HG03558 (cell line): ENCODE data around the gene SLC28A1.

ENCODE experiments used
- ATAC-seq: cut with Tn5 transposase; IDR thresholded peaks from one replicate; pipeline ENCODE4 v1.9.1; 2021; ENCODE audit warnings: moderate number of reproducible peaks; ENCODE audit not compliant: unreplicated experiment; ENCODE audit errors: extremely low read depth

The SLC28A1 gene

GRCh38 chr15:84934942-84935729 is 50.7 kb downstream of the SLC28A1 start:
- no peak for ATAC-seq

GRCh38 chr15:84937144-84937543 is 52.7 kb downstream of the SLC28A1 start:
- no peak for ATAC-seq

GRCh38 chr15:84938726-84939125 is 54.3 kb downstream of the SLC28A1 start:
- ATAC-seq = no peak

- ATAC-seq = no peak
Measured at GRCh38 chr15:84940399-84940798, 55.9 kb downstream of the SLC28A1 start.

GRCh38 chr15:84942456-84942855 is 58.0 kb downstream of the SLC28A1 start:
- ATAC-seq = no peak

GRCh38 chr15:84944311-84944710 is 59.8 kb downstream of the SLC28A1 start:
- no peak for ATAC-seq

- ATAC-seq = no peak
Measured at GRCh38 chr15:84944861-84945260, 60.4 kb downstream of the SLC28A1 start.

- ATAC-seq = no peak
Measured at GRCh38 chr15:84946772-84947489, 62.5 kb downstream of the SLC28A1 start.

- no peak for ATAC-seq
Measured at GRCh38 chr15:84947947-84948830, 63.7 kb downstream of the SLC28A1 start.

GRCh38 chr15:84949043-84949442 is 64.6 kb downstream of the SLC28A1 start:
- ATAC-seq = no peak

- no peak for ATAC-seq
Measured at GRCh38 chr15:84949845-84950569, 65.5 kb downstream of the SLC28A1 start.

GRCh38 chr15:84950570-84951111 is 66.2 kb downstream of the SLC28A1 start:
- no peak for ATAC-seq

- ATAC-seq = no peak
Measured at GRCh38 chr15:84951736-84952135, 67.3 kb downstream of the SLC28A1 start.

- no peak for ATAC-seq
Measured at GRCh38 chr15:84953136-84953535, 68.7 kb downstream of the SLC28A1 start.

- ATAC-seq = no peak
Measured at GRCh38 chr15:84953726-84954125, 69.3 kb downstream of the SLC28A1 start.

GRCh38 chr15:84955089-84955848 is 70.8 kb downstream of the SLC28A1 start:
- ATAC-seq = no peak

- no peak for ATAC-seq
Measured at GRCh38 chr15:84956199-84956598, 71.7 kb downstream of the SLC28A1 start.

GRCh38 chr15:84960391-84961113 is 76.1 kb downstream of the SLC28A1 start:
- no peak for ATAC-seq

- ATAC-seq = no peak
Measured at GRCh38 chr15:84961114-84961452, 76.6 kb downstream of the SLC28A1 start.
